Kidney (tissue), 22 donors: Measurements from ENCODE around the gene DNAH17. TPM values are rescaled to one million over a fixed set of nuclear protein-coding genes. Genes with fewer than 3 reads are reported as not detected.

Source experiments
- DNase-seq, 5 donors: peaks; one replicate each; pipeline ENCODE4 v3.0.0-alpha.2; 2013 to 2020
- FAIRE-seq: peaks from 2 replicates; lab custom pipeline; 2012; peaks lifted over from hg19 to GRCh38; lab: Jason Lieb, UNC
- H3K27ac ChIP-seq, 2 donors: one replicate each; pipeline ENCODE4 v1.7.0; 2013; ENCODE audit warnings: low read depth in 2 of 2, low read length in 2 of 2, inconsistent platforms in 1 of 2
- H3K27me3 ChIP-seq: one replicate; pipeline ENCODE4 v1.7.1; 2013; ENCODE audit warnings: low read length, inconsistent platforms; ENCODE audit not compliant: control insufficient read depth, insufficient read depth
- H3K36me3 ChIP-seq, 3 donors: one replicate each; pipeline versions ENCODE4 v1.7.0 to v1.7.1; 2013; ENCODE audit warnings: low read length in 3 of 3, control low read depth in 1 of 3, inconsistent platforms in 1 of 3; ENCODE audit not compliant: insufficient read depth in 3 of 3, control insufficient read depth in 2 of 3
- H3K4me1 ChIP-seq, 3 donors: one replicate each; pipeline versions ENCODE4 v1.7.0 to v1.7.1; 2013; ENCODE audit warnings: low read length in 3 of 3, inconsistent platforms in 1 of 3, low read depth in 1 of 3; ENCODE audit not compliant: control insufficient read depth in 2 of 3, insufficient read depth in 2 of 3
- H3K4me3 ChIP-seq, 3 donors: one replicate each; pipeline versions ENCODE4 v1.7.0 to v1.8.1; 2013; ENCODE audit warnings: low read length in 3 of 3, control low read depth in 1 of 3, inconsistent platforms in 1 of 3
- H3K9ac ChIP-seq, 3 donors: one replicate each; pipeline versions ENCODE4 v1.7.0 to v1.7.1; 2013; ENCODE audit warnings: low read length in 3 of 3, control low read depth in 1 of 3, inconsistent platforms in 1 of 3
- H3K9me3 ChIP-seq, 3 donors: one replicate each; pipeline versions ENCODE4 v1.7.0 to v1.7.1; 2013; ENCODE audit warnings: low read length in 3 of 3, control low read depth in 1 of 3, inconsistent platforms in 1 of 3; ENCODE audit not compliant: control insufficient read depth in 2 of 3, insufficient read depth in 1 of 3
- intact Hi-C: fragments of 100-400 bp; cut with DNase I; formaldehyde crosslinking; loops from one replicate; pipeline ENCODE4 v1.11.1; 2022
- long read RNA-seq, 10 donors: library from polyadenylated mRNA in 1 of 10; unstranded in 1 of 10; transcript quantifications; one replicate each; pipeline ENCODE4 v2.0.0 and lab custom pipeline, GENCODE V29; 2021 to 2026
- polyA plus RNA-seq: library from polyadenylated mRNA; stranded (reverse); fragments of 350-450 nt; fragmentation: Illumina TruSeq; extraction: RNeasy Lipid Tissue Mini Kit (QIAGEN cat#74804); gene quantifications from one replicate; pipeline ENCODE4 v1.2.3, GENCODE V29; 2014; ENCODE audit warnings: low read depth, low replicate concordance; ENCODE audit not compliant: insufficient read depth
- total RNA-seq: library from RNA; stranded (reverse); fragmentation: NEBNext Ultra II Directional; extraction: Animal tissue kit (Norgen Biotek cat#: 25700); gene quantifications from one replicate; pipeline ENCODE4 v1.2.1, GENCODE V29; 2021
- TF ChIP-seq, protein P1 (sequence below): IDR thresholded peaks from 3 replicates; pipeline ENCODE4 v1.5.1; 2012; ENCODE audit warnings: mild to moderate bottlenecking, moderate library complexity, borderline replicate concordance; ENCODE audit not compliant: insufficient read depth; ENCODE audit errors: extremely low read depth
- donor health status: control.
- donor health status: control.
- donor health status: control.
- donor health status: control.
- donor health status: control.
- donor health status: DM: yes; HTN: yes; CAD: no.
- donor health status: Normal renal cell carcinoma (clear cell type).

DNAH17 gene, protein sequence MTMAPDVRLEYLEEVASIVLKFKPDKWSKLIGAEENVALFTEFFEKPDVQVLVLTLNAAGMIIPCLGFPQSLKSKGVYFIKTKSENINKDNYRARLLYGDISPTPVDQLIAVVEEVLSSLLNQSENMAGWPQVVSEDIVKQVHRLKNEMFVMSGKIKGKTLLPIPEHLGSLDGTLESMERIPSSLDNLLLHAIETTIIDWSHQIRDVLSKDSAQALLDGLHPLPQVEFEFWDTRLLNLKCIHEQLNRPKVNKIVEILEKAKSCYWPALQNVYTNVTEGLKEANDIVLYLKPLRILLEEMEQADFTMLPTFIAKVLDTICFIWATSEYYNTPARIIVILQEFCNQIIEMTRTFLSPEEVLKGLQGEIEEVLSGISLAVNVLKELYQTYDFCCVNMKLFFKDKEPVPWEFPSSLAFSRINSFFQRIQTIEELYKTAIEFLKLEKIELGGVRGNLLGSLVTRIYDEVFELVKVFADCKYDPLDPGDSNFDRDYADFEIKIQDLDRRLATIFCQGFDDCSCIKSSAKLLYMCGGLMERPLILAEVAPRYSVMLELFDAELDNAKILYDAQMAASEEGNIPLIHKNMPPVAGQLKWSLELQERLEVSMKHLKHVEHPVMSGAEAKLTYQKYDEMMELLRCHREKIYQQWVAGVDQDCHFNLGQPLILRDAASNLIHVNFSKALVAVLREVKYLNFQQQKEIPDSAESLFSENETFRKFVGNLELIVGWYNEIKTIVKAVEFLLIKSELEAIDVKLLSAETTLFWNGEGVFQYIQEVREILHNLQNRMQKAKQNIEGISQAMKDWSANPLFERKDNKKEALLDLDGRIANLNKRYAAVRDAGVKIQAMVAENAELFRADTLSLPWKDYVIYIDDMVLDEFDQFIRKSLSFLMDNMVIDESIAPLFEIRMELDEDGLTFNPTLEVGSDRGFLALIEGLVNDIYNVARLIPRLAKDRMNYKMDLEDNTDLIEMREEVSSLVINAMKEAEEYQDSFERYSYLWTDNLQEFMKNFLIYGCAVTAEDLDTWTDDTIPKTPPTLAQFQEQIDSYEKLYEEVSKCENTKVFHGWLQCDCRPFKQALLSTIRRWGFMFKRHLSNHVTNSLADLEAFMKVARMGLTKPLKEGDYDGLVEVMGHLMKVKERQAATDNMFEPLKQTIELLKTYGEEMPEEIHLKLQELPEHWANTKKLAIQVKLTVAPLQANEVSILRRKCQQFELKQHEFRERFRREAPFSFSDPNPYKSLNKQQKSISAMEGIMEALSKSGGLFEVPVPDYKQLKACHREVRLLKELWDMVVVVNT (N-terminal part only)
- 0.09 TPM for total RNA-seq
- 0.17 TPM for polyA plus RNA-seq
- long read RNA-seq, donor 1 = 0 reads
- long read RNA-seq, donor 2 = 0 reads
- long read RNA-seq, donor 3 = 0 reads
- long read RNA-seq, donor 4 = 0 reads
- long read RNA-seq, donor 5 = 0 reads
- long read RNA-seq, donor 6 = 0 reads
- long read RNA-seq, donor 7, partial matches to known transcripts = 0 of 2 reads
- long read RNA-seq, donor 7, other reads (novel, unspliced or antisense) = 2 of 2 reads
- long read RNA-seq, donor 8 = 0 reads
- long read RNA-seq, donor 9 = 0 reads
- long read RNA-seq, donor 10 = 0 reads

DNA sequence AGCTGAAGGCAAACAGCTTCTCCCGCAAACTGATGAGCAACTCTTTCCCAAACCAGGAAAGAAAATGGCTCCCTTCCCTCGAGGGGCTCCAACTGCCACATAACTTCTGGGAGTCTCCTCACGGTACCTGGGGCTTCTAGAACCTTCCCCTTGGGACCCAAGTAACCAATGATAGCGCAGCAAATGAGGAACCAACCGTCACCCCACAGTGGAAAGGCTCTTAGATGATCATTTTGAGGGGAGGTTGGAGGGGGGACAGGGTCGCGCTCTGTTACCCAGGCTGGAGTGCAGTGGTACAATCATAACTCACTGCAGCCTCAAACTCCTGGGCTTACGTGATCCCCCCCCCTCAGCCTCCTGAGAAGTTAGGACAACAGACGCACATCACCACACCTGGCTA lies at the start of gene DNAH17:
Gene DNAH17 (minus strand): TSS at position 101 of the 400 bp plus-strand sequence. CDS start 2,339 bp downstream, outside the sequence.
- Histone ChIP-seq H3K4me1 (no peaks in the 10 kb centered on the region), H3K9ac (no peak within 1 kb of the TSS), H3K27ac (no peak within 1 kb of the TSS), H3K27me3 (no peaks in the 10 kb centered on the region), H3K4me3 (no peak within 1 kb of the TSS), H3K9me3 (no peaks in the 10 kb centered on the region), H3K36me3 (no peaks in the 10 kb centered on the region)
- TF ChIP-seq, protein P1, sequence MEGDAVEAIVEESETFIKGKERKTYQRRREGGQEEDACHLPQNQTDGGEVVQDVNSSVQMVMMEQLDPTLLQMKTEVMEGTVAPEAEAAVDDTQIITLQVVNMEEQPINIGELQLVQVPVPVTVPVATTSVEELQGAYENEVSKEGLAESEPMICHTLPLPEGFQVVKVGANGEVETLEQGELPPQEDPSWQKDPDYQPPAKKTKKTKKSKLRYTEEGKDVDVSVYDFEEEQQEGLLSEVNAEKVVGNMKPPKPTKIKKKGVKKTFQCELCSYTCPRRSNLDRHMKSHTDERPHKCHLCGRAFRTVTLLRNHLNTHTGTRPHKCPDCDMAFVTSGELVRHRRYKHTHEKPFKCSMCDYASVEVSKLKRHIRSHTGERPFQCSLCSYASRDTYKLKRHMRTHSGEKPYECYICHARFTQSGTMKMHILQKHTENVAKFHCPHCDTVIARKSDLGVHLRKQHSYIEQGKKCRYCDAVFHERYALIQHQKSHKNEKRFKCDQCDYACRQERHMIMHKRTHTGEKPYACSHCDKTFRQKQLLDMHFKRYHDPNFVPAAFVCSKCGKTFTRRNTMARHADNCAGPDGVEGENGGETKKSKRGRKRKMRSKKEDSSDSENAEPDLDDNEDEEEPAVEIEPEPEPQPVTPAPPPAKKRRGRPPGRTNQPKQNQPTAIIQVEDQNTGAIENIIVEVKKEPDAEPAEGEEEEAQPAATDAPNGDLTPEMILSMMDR = no peak
- DNase-seq (no peak), FAIRE-seq (no peak)
- intact Hi-C loops = no loop called here

DNA sequence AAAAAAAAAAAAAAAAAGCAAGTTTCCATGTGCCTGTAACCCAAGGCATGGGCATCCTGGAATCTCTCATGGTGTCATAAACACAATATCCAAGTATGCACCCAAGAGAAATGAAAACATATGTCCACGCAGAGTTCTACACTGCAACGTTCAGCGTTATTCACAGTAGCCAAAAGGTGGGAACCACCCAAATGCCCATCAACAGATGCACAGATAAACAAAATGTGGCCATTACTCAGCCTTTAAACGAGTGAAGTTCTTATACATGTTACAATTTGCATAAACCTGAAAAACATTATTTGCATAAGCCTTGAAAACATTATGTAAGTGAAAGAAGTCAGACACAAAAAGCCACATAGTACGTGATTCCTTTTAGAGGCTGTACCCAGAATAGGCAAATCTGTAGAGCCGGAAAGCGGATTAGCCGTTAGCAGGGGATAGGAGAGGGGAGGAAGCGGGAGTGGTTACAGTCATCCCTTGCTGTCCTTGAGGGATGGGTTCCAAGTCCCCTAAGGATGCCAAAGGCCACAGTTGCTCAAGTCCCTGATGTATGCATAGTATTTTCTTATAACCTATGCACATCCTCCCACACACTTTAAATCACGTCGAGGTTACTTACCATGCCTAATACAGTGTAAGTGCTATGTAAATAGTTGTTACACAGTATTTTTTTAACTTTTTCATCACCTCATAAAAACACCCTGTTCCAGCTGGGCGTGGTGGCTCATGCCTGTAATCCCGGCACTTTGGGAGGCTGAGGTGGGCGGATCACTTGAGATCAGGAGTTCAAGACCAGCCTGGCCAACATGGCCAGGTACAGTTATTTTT lies 47.3 kb upstream of the DNAH17 start:
- Histone ChIP-seq H3K9ac (no peak overlapping the region), H3K4me1 (no peaks in the 10 kb centered on the region), H3K27ac (no peak overlapping the region), H3K27me3 (no peaks in the 10 kb centered on the region), H3K9me3 (peaks cover 0 to 3% (median 0%) of the 10 kb centered on the region in 3 donors), H3K4me3 (no peak overlapping the region), H3K36me3 (no peaks in the 10 kb centered on the region)
- FAIRE-seq (no peak), DNase-seq (peak in 1 of 5 donors; percentile 13)
- intact Hi-C loops = no loop called here
- TF ChIP-seq, protein P1 = no peak
